Mucosa of gallbladder (tissue), 1 donor: Measurements from ENCODE around the gene EXOC6B. TPM values are rescaled to one million over a fixed set of nuclear protein-coding genes. Genes with fewer than 3 reads are reported as not detected.

Source experiments
- DNase-seq: peaks from one replicate; pipeline ENCODE4 v3.0.0-alpha.2; 2020; ENCODE audit warnings: low spot score
- total RNA-seq: library from RNA; stranded (reverse); gene quantifications from one replicate; pipeline ENCODE4 v1.2.1, GENCODE V29; 2021
- donor health status: DM: no; HTN: no; CAD: no.

Gene EXOC6B
- total RNA-seq, 1 donor from 2014 or later: 37.1 TPM

DNA sequence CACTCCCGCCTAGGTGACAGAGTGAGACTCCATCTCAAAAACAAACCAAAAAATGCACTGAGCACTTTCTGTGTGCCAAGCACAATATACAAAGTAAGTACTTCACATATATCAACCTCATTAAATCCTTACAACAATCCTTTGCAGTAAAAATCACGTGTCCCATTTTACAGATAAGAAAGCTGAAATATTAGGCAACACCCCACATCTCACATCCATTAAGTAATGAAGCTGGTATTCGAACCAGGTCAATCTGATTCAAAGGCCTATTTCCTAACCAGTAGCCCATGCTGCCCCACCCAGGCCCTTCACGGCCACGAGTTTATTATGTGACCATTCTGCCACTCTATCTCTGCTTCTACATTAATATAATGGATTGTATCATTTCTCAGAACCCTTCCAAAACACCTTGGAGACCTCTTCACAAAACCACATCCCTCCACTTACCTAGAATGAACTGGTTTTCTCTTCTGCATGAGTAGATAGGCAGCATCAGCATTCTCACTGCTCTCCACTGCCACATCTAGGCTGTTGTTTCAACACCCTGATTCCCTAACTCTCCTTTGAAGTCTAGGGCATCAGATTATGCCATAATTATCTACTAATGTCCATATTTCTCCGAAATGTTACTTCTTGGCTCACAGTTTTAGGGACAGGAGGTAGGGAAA is 3.1 kb upstream of the EXOC6B start:
- DNase-seq: no peak

- DNase-seq: no peak
Measured at GRCh38 chr2:72827966-72828646, 2.3 kb upstream of the EXOC6B start.

GRCh38 chr2:72827487-72827886 is 1.7 kb upstream of the EXOC6B start:
- no peak for DNase-seq

- no peak for DNase-seq
Measured at GRCh38 chr2:72826156-72826477, 284 bp upstream of the EXOC6B start.

GRCh38 chr2:72824224-72824842 is 1.5 kb downstream of the EXOC6B start:
- no peak for DNase-seq

DNA sequence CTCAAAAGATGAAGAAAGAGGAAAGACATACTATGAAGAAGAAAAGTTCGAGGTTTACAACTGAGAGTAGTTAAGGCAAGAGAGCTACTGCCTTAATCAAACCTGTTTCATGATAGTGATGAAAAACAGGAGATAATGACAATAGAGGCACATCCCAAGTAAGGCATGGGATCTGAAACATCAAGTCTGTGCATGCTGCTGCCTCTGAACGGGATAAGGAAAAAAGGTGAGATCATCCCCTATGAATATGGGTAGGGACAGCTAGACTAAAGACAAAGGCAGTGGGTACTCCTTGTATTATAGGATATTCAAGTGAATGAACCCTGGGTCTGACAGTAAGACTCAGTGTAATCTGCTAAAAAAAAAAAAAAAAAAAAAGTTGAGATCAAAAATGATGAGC is 3.0 kb downstream of the EXOC6B start:
- DNase-seq: no peak

DNA sequence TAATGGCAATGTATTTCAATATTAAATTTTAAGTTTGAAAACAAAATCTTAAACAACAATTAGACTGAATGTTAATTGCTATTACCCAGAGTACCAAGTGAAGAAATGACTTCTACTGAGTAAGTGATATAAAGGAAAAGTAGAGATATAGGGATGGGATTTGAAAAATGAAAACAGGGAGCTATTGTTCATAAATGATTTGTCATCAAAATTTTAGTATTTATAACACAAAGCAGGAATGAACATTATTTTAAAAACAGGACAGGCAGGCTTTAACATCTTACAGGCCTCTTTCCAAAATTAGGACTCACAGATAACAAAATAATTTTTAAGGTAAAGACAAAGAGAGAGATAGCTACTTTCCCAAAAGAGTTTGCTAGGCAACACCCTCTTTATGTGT is 3.9 kb downstream of the EXOC6B start:
- no peak for DNase-seq

- DNase-seq: no peak
Measured at GRCh38 chr2:72821118-72821517, 4.7 kb downstream of the EXOC6B start.

DNA sequence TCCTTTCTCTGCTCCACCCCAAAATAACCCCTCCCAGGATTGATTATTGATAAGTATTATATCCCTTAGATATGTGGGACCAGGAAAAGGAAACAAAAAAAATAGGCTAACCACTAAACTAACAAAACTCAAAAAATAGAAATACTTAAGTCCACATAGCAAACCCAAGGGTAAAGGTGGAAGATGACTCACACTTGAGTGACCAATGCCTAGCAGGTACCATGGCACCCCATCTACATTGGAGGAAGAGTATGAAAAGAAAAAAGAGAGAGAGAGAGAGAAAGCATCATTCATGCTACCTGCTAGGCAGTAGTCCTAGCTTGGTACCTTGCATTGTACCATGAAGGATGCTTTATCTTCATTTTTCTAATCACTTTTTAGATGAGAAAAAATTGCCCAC is 6.3 kb downstream of the EXOC6B start:
- DNase-seq: no peak

GRCh38 chr2:72815655-72816278 is 10.1 kb downstream of the EXOC6B start:
- DNase-seq: no peak

- DNase-seq: no peak
Measured at GRCh38 chr2:72813841-72814240, 12.0 kb downstream of the EXOC6B start.

- DNase-seq: no peak
Measured at GRCh38 chr2:72810165-72810564, 15.7 kb downstream of the EXOC6B start.

- DNase-seq: no peak
Measured at GRCh38 chr2:72809095-72809494, 16.7 kb downstream of the EXOC6B start.

- no peak for DNase-seq
Measured at GRCh38 chr2:72806280-72806945, 19.4 kb downstream of the EXOC6B start.

- no peak for DNase-seq
Measured at GRCh38 chr2:72803626-72804320, 22.1 kb downstream of the EXOC6B start.

DNA sequence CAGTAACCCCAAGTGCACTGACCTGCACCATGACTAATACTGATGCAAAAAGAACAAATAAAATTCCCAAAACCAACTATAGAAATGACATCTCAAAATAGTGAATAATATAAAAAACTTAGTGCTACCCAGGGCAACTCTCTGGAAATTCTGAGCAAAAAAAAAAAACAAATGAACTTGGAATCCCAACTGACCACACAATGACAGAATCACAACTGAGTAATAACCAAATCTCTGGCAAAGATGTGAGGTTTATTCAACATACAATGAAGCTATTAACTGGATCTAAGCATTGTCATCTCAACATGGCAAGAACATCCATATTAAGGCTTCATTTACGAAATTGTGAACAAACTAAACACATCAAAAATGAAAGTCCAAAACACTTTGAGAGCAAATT is 22.7 kb downstream of the EXOC6B start:
- DNase-seq: no peak

- no peak for DNase-seq
Measured at GRCh38 chr2:72800492-72800891, 25.3 kb downstream of the EXOC6B start.

DNA sequence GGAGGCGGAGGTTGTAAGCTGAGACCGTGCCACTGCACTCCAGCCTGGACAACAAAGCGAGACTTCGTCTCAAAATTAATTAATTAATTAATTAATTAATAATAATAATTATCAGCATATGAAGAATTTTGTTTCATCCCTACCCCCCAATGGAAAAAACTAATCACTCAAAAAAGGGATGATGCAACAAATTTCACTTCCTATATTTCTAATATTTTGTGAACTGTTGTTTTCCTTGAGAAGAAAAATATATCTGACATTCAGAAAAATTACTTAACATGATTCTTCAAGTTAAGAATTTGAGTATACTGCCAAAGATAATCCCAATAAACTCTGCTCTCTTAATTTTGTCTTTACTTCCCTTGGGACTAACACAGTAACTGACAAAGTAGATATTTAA is 28.1 kb downstream of the EXOC6B start:
- no peak for DNase-seq

- DNase-seq: no peak
Measured at GRCh38 chr2:72796766-72797165, 29.1 kb downstream of the EXOC6B start.

DNA sequence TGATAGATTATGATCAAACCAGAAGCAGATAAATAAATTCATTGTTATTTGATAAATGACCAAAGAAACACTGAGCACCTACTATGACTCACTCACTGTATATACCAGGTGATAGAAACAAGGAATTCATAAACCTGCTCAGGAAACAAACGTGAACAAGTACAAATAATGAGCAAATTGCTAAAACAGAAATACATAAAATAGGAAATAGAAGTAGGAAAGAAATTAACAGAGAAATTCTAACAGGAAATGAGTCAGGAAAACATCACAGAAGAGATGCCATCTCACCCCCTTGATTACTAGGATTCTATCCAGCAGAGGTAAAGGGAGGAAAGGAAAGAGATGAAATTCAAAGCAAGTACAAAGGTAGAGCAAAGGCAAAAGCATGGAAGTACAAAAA is 31.3 kb downstream of the EXOC6B start:
- DNase-seq: no peak

GRCh38 chr2:72793798-72794440 is 31.9 kb downstream of the EXOC6B start:
- no peak for DNase-seq
